22Rv1 (cell line): Measurements from ENCODE around the gene IL34.

ENCODE experiments used
- CTCF ChIP-seq: fragments of 450-650 bp; IDR thresholded peaks from 2 replicates; pipeline ENCODE4 v1.5.1; 2017; ENCODE audit warnings: mild to moderate bottlenecking
- ZFX ChIP-seq: fragments of 450-650 bp; IDR thresholded peaks from 2 replicates; pipeline ENCODE4 v1.6.1; 2017; ENCODE audit warnings: antibody characterized with exemption, borderline replicate concordance

DNA sequence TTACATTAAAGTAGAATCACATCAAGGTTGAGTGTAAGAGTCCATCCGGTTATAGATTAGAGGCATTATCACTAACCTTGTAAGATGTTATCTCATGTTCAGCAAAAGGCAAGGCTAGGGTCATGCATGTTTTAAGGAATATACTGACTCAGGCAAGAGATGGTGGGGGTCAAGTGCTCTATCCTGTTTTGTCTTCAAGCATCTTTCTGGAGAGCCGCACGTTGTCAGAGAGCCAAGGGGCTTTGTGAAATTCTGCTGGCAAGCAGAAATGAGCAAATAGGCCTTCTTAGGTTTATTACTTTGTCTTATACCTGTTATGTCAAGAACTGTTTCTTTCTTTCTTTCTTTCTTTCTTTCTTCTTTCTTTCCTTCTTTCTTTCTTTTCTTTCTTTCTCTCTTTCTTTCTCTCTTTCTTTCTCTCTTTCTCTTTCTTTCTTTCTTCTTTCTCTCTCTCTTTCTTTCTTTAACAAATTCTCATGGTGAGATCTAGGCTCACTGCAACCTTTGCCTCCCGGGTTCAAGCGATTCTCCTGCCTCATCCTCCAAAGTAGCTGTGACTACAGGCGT lies 47.3 kb upstream of the IL34 start:
- no peak for TF ChIP-seq CTCF
- TF ChIP-seq ZFX: no peak
